Calu3 (cell line): ENCODE data around the gene MRPS18B. TPM values are rescaled to one million over a fixed set of nuclear protein-coding genes. Genes with fewer than 3 reads are reported as not detected.
"Not testable (repeated sequence)": the region's sequence is repeated elsewhere in the genome, so short reads cannot be mapped to it uniquely, and the experiment has no call there.

Experiments
- BruUV-seq: library from RNA; stranded (reverse); fragments of 400-500 nt; replicated peaks from 2 replicates; lab custom pipeline; 2021; lab: Mats Ljungman, UMichigan
- CTCF ChIA-PET: fragments of 300-600 bp; sonication (Branson Sonifier 250); formaldehyde crosslinking; loops from one replicate; lab custom pipeline; 2022; ENCODE audit warnings: antibody characterized with exemption; lab: Charles Lee
- DNase-seq: peaks from one replicate; pipeline ENCODE4 v3.0.0; 2022
- H3K27ac Mint-ChIP-seq: one replicate; pipeline ENCODE4 v1.8.0; 2022; ENCODE audit warnings: mixed read lengths; ENCODE audit not compliant: unreplicated experiment
- H3K27me3 Mint-ChIP-seq: one replicate; pipeline ENCODE4 v1.8.0; 2022; ENCODE audit warnings: mixed read lengths; ENCODE audit not compliant: unreplicated experiment
- H3K36me3 Mint-ChIP-seq: one replicate; pipeline ENCODE4 v1.8.0; 2022; ENCODE audit warnings: mild to moderate bottlenecking, moderate library complexity, mixed read lengths; ENCODE audit not compliant: insufficient read depth, unreplicated experiment
- H3K4me1 Mint-ChIP-seq: one replicate; pipeline ENCODE4 v1.8.0; 2022; ENCODE audit warnings: mild to moderate bottlenecking, low read depth, mixed read lengths; ENCODE audit not compliant: unreplicated experiment
- H3K4me3 Mint-ChIP-seq: one replicate; pipeline ENCODE4 v1.8.0; 2022; ENCODE audit warnings: mild to moderate bottlenecking, low read depth, moderate library complexity, mixed read lengths; ENCODE audit not compliant: unreplicated experiment
- H3K9me3 Mint-ChIP-seq: one replicate; pipeline ENCODE4 v1.8.0; 2022; ENCODE audit warnings: low read depth, mixed read lengths; ENCODE audit not compliant: unreplicated experiment
- CTCF ChIP-seq: fragments of 200-600 bp; IDR thresholded peaks from one replicate; pipeline ENCODE4 v1.8.0; 2022; ENCODE audit warnings: antibody characterized with exemption; ENCODE audit not compliant: unreplicated experiment
- intact Hi-C: fragments of 100-400 bp; cut with micrococcal nuclease; formaldehyde crosslinking; loops from one replicate; pipeline ENCODE4 v1.10.0; 2022; ENCODE audit not compliant: unreplicated experiment
- total RNA-seq: library from RNA; stranded (reverse); gene quantifications from 2 replicates; pipeline ENCODE4 v1.2.3, GENCODE V29; 2022

MRPS18B gene
- total RNA-seq, 1 experiment from 2014 or later, result 103 TPM

GRCh38 chr6:30656513-30656912, 38.9 kb downstream of the MRPS18B start:
- H3K4me1 Mint-ChIP-seq, result no peaks in the 10 kb centered on the region
- TF ChIP-seq CTCF, result no peak
- H3K4me3 Mint-ChIP-seq, result no peak overlapping the region
- peaks cover 90% of the 10 kb centered on the region for H3K36me3 Mint-ChIP-seq
- no TSS peak for BruUV-seq
- DNase-seq, result no peak
- CTCF ChIA-PET, result no interaction called here
- no peak overlapping the region for H3K27ac Mint-ChIP-seq
- intact Hi-C loops, result no loop called here
- no peaks in the 10 kb centered on the region for H3K9me3 Mint-ChIP-seq
- H3K27me3 Mint-ChIP-seq, result no peaks in the 10 kb centered on the region

GRCh38 chr6:30657454-30657853, 39.8 kb downstream of the MRPS18B start:
- CTCF ChIA-PET, result interaction anchor here (0.7 kb wide), 1 partner anchor 9 kb away, joined by 6 read pairs; no protein-coding TSS in a partner anchor
- Mint-ChIP-seq H3K27me3 (no peaks in the 10 kb centered on the region), H3K36me3 (peaks cover 90% of the 10 kb centered on the region), H3K4me1 (no peaks in the 10 kb centered on the region), H3K9me3 (no peaks in the 10 kb centered on the region), H3K27ac (no peak overlapping the region), H3K4me3 (no peak overlapping the region)
- TF ChIP-seq CTCF, result no peak
- intact Hi-C loops, result no loop called here
- DNase-seq, result no peak
- no TSS peak for BruUV-seq

- H3K4me1 Mint-ChIP-seq, H3K9me3 Mint-ChIP-seq, BruUV-seq, H3K4me3 Mint-ChIP-seq, H3K27me3 Mint-ChIP-seq, intact Hi-C loops, H3K27ac Mint-ChIP-seq, CTCF ChIA-PET, DNase-seq: not testable (repeated sequence)
- peaks cover 90% of the 10 kb centered on the region for H3K36me3 Mint-ChIP-seq
Measured at GRCh38 chr6:30657922-30658321, 40.3 kb downstream of the MRPS18B start.

- no peak for DNase-seq
- CTCF ChIA-PET, result interaction anchor here (0.5 to 0.7 kb wide), 2 partner anchors 45 to 69 kb away, joined by 3 to 6 read pairs; no protein-coding TSS in a partner anchor
- Mint-ChIP-seq H3K9me3 (no peaks in the 10 kb centered on the region), H3K27me3 (no peaks in the 10 kb centered on the region), H3K4me1 (peaks cover 3% of the 10 kb centered on the region), H3K4me3 (no peak overlapping the region), H3K36me3 (peaks cover 89% of the 10 kb centered on the region), H3K27ac (no peak overlapping the region)
- no peak for TF ChIP-seq CTCF
- no TSS peak for BruUV-seq
- intact Hi-C loops, result no loop called here
Measured at GRCh38 chr6:30664994-30665767, 47.5 kb downstream of the MRPS18B start.

GRCh38 chr6:30666300-30666699, 48.7 kb downstream of the MRPS18B start:
- Mint-ChIP-seq H3K36me3 (peaks cover 90% of the 10 kb centered on the region), H3K4me1 (peaks cover 14% of the 10 kb centered on the region)
- H3K27me3 Mint-ChIP-seq, BruUV-seq, H3K27ac Mint-ChIP-seq, H3K9me3 Mint-ChIP-seq, CTCF ChIA-PET, H3K4me3 Mint-ChIP-seq, DNase-seq, intact Hi-C loops: not testable (repeated sequence)
